Right lobe of liver (tissue), 6 donors: ENCODE data around the gene CTRB1. TPM values are rescaled to one million over a fixed set of nuclear protein-coding genes. Genes with fewer than 3 reads are reported as not detected.
A peak's percentile ranks its signal among the peaks of the same experiment; 100 is the strongest.

Experiments
- ATAC-seq, 4 donors: fragments of 200-7000 bp; cut with Tn5 transposase; one replicate each; pipeline ENCODE4 v1.9.1; 2020; ENCODE audit warnings: mild to moderate bottlenecking in 4 of 4, moderate library complexity in 4 of 4
- DNase-seq, 3 donors: peaks; one replicate each; pipeline ENCODE4 v3.0.0-alpha.2; 2020
- H3K27ac ChIP-seq, 3 donors: fragments of 200-600 bp; one replicate each; pipeline ENCODE4 v1.8.0; 2022
- H3K27me3 ChIP-seq, 2 donors: fragments of 200-600 bp; one replicate each; pipeline ENCODE4 v1.8.0; 2022
- H3K36me3 ChIP-seq, 4 donors: fragments of 200-600 bp; sonication (generic) in 1 of 4; one replicate each; pipeline versions ENCODE4 v1.5.1 to v1.8.0; 2017 to 2022; ENCODE audit warnings: control low read depth in 1 of 4
- H3K4me1 ChIP-seq, 4 donors: fragments of 200-600 bp; sonication (generic) in 1 of 4; one replicate each; pipeline versions ENCODE4 v1.5.1 to v1.8.0; 2017 to 2022; ENCODE audit warnings: control low read depth in 1 of 4
- H3K4me3 ChIP-seq, 3 donors: fragments of 200-600 bp; one replicate each; pipeline ENCODE4 v1.8.0; 2022
- H3K9me3 ChIP-seq, 4 donors: fragments of 200-600 bp; sonication (generic) in 1 of 4; one replicate each; pipeline versions ENCODE4 v1.5.1 to v1.8.0; 2017 to 2022; ENCODE audit warnings: control low read depth in 1 of 4
- POLR2A ChIP-seq: fragments of 450-650 bp; IDR thresholded peaks from one replicate; pipeline ENCODE4 v1.6.1; 2017; ENCODE audit warnings: antibody characterized with exemption, mild to moderate bottlenecking
- WGBS: methylation state at CpG from one replicate; pipeline ENCODE4 v1.1.6; 2018; ENCODE audit warnings: low coverage, low lambda C conversion rate; ENCODE audit not compliant: insufficient coverage; ENCODE audit errors: missing lambda C conversion rate; 5-methylcytosine and 5-hydroxymethylcytosine counted together
- intact Hi-C, 2 donors: fragments of 100-400 bp; cut with DNase I; formaldehyde crosslinking; loops; one replicate each; pipeline versions ENCODE4 v1.11.2 to v1.14.1; 2022
- total RNA-seq, 6 experiments: library from RNA; depleted of rRNA in 2 of 6; stranded (reverse); fragments of >200 nt in 2 of 6; fragmentation: NEBNext Ultra II Directional in 3 of 6; extraction: Animal tissue kit (Norgen Biotek cat#: 25700) in 3 of 6; gene quantifications; one replicate each; pipeline versions ENCODE4 v1.1.0 to v1.2.4, GENCODE V29; 2016 to 2023
- TF ChIP-seq, protein P1 (sequence below), 4 donors: fragments of 200-600 bp in 3 of 4; fragments of 450-650 bp in 1 of 4; IDR thresholded peaks; one replicate each; pipeline versions ENCODE4 v1.5.1 to v1.8.0; 2016 to 2022; ENCODE audit warnings: antibody characterized with exemption in 4 of 4, mild to moderate bottlenecking in 2 of 4
- donor health status: DM: no; HTN: yes; CAD: no.
- donor health status: DM: no; HTN: no; CAD: no.
- donor health status: DM: no; HTN: no; CAD: no.
- donor health status: DM: no; HTN: yes; CAD: no.
- donor health status: DM: no; HTN: yes; CAD: no.

CTRB1 gene
- total RNA-seq, 6 experiments from 2014 or later, result not detected

DNA sequence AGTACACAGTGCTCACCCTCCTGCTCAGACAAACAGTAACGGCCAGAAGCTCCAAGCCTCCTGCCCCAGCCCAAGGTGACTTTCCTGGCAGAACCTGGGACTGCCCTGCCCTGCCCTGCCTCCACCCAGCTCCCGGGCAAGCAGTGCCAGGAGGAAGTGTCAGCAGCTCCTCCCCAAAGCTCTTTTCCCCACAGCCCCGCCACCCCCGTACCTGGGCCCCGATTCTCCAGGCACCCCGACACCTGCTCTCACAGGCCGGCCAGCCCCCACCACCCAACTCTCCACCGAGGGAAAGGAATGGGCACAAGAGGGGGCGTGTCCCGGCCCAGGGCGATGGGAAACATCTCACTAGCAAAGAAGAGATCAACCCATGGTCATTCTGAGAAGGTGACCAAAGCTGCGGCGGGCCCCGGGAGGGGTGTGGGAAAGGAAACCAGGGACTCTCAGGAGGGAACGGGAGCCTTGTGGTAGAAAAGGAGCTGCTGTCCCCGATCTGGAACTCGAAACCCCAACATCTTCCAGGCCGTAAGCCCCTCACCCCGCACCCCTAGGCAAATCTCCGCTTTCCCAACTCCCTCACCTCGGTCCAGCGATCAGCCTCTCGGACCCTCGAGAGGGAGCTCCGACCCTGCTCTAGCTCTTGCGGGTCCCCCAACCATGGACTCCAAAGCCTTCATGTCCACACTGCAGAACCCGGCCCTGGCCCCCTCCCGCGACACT is 31.5 kb downstream of the CTRB1 start:
- Histone ChIP-seq H3K36me3 (no peaks in the 10 kb centered on the region), H3K4me1 (peaks cover 0 to 53% (median 25%) of the 10 kb centered on the region in 4 donors), H3K27me3 (no peaks in the 10 kb centered on the region), H3K9me3 (no peaks in the 10 kb centered on the region), H3K27ac (peak overlapping the region; percentile 60 to 87 (median 75)), H3K4me3 (peak overlapping the region; percentile 81 to 89 (median 87))
- intact Hi-C loops, result no loop called here
- ATAC-seq (peak; percentile 28 to 51 (median 34)), DNase-seq (peak; percentile 74 to 80 (median 78))
- 0% methylated on average over 14 of the region's 29 CpGs for WGBS
- TF ChIP-seq POLR2A, result no peak
- TF ChIP-seq, protein P1, sequence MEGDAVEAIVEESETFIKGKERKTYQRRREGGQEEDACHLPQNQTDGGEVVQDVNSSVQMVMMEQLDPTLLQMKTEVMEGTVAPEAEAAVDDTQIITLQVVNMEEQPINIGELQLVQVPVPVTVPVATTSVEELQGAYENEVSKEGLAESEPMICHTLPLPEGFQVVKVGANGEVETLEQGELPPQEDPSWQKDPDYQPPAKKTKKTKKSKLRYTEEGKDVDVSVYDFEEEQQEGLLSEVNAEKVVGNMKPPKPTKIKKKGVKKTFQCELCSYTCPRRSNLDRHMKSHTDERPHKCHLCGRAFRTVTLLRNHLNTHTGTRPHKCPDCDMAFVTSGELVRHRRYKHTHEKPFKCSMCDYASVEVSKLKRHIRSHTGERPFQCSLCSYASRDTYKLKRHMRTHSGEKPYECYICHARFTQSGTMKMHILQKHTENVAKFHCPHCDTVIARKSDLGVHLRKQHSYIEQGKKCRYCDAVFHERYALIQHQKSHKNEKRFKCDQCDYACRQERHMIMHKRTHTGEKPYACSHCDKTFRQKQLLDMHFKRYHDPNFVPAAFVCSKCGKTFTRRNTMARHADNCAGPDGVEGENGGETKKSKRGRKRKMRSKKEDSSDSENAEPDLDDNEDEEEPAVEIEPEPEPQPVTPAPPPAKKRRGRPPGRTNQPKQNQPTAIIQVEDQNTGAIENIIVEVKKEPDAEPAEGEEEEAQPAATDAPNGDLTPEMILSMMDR (IDR thresholded peaks at IDR 0.05), result no peak

DNA sequence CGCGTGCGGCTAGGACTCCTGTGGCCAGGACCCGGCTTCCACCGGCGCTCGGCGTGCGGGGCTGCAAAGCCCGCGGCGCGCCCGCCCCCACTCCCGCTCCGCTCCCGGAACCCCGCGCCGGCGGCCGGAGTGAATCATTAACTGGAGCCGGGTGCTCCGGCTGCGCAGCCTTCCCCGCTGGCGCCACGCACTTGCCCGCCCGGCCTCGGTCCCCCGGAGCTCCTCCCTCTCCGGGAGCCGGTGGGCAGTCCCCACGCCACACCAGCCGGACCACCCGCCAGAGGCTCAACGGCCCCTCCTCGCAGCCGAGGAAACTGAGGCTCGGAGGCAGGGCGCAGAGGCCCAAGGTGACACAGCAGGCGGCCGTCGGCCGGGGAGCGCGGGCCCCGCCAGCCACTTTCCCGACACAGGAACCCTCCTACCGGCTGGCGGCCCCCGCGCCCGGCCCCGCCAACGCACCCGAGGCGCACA is 32.1 kb downstream of the CTRB1 start:
- peak overlapping the region; percentile 60 to 87 (median 75) for H3K27ac ChIP-seq
- H3K27me3 ChIP-seq, result no peaks in the 10 kb centered on the region
- TF ChIP-seq POLR2A, result no peak
- 0% methylated on average over 6 of the region's 59 CpGs for WGBS
- peaks cover 0 to 47% (median 22%) of the 10 kb centered on the region in 4 donors for H3K4me1 ChIP-seq
- H3K4me3 ChIP-seq, result peak overlapping the region; percentile 81 to 89 (median 87)
- ATAC-seq (peak; percentile 40 to 72 (median 70)), DNase-seq (peak; percentile 74 to 81 (median 80))
- H3K9me3 ChIP-seq, result no peaks in the 10 kb centered on the region
- intact Hi-C loops, result no loop called here
- no peaks in the 10 kb centered on the region for H3K36me3 ChIP-seq

DNA sequence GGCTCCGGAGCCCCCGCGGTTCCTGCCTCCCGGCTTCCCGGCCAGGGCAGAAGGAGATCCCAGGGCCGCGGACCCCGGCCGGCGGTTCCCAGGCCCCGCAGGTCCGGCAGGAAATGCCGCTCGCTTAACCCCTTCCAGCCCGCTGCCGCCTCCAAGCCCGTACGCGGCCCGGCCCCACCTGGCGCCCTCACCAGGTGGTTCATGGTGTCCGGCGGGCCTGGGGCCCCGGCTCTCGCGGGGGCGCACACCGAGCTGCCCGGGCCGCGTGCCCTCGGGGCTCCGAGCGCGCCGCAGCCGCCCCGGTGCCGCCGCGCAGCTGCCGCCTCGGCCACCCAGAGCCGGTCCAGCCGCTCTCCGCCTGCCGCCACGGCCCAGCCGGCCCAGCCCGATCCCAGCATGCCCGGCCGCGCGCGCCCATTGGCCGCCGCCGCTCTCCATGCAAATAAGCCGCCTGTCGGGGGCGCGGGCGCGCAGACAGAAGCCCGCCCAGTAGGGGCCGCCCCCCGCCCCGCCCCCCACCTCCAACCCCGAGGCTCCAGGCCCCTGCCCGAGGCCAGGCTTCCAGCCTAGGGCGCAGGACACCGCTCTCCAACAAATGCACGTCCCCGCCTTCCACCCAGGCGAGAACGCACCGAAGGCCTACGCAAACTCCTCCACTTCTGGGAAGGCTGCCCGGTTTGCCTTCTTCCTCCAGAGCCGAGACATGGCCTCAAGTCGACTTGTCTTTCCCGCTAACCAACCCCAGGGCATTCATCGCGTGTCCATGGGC is 32.7 kb downstream of the CTRB1 start, which contains the start of gene BCAR1:
TSS of gene BCAR1 (minus strand) at position 345 of the 769 bp plus-strand sequence. CDS start at position 203, 142 bp downstream.
- peak; percentile 93 to 94 (median 93) for DNase-seq

DNA sequence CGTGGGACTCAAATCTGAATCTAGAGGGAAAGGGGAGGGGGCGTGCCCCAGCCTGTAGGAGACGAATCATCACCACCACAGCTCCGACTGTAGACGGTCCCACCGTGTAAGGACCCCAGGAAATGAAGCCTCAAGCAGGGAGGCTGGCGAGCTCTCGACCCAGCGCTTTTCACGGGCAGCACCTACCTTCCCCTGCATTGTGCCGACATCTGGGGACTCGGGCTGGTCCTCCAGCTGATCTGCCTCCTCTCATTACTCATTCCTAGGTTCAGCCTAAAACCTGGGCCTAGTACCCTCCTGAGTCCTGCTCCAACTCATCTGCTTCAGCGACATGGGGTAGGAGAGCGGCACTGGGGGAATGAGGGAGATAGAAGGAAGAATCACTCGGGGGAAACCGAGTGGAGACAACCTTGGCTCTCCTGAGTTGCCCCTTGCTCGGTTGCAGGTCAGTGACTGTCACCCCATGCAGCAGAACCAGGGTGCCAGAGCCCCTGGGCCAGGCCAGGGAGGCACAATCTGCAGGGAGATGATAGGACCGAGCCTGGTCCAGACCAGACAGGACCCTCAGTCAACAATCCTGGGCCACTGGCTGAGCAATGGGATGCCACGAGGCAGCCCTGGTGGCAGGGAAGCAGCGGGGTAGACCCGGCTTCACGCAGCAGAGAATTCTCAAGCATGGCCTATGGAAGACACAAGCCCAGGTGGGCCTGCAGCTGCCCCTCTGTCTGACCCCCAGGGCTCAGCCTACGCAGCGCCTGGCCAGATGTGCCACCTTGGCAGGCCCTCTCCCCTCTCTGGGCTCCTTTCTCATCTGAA is 33.5 kb downstream of the CTRB1 start:
- H3K27me3 ChIP-seq, result no peaks in the 10 kb centered on the region
- H3K9me3 ChIP-seq, result no peaks in the 10 kb centered on the region
- TF ChIP-seq POLR2A, result no peak
- TF ChIP-seq, protein P1 (IDR thresholded peaks at IDR 0.05), result no peak
- peak overlapping the region in 2 of 3 donors; percentile 11 to 89 for H3K4me3 ChIP-seq
- WGBS, result 57% methylated on average over 12 of the region's 24 CpGs
- intact Hi-C loops, result no loop called here
- H3K4me1 ChIP-seq, result peaks cover 0 to 54% (median 23%) of the 10 kb centered on the region in 4 donors
- ATAC-seq, result no peak
- H3K27ac ChIP-seq, result peak overlapping the region; percentile 54 to 75 (median 54)
- DNase-seq, result no peak
- H3K36me3 ChIP-seq, result no peaks in the 10 kb centered on the region

More for the DNA sequence above, 32.7 kb downstream of the CTRB1 start, which contains the start of gene BCAR1:
- WGBS, result 13% methylated on average over 12 of the region's 84 CpGs
- ATAC-seq, result peak; percentile 65 to 87 (median 83)
- Histone ChIP-seq H3K4me3 (peak within 1 kb of the TSS; percentile 81 to 89 (median 87)), H3K36me3 (no peaks in the 10 kb centered on the region), H3K4me1 (peaks cover 0 to 48% (median 20%) of the 10 kb centered on the region in 4 donors), H3K27me3 (no peaks in the 10 kb centered on the region), H3K9me3 (no peaks in the 10 kb centered on the region), H3K27ac (peak within 1 kb of the TSS; percentile 60 to 87 (median 75))
- TF ChIP-seq, protein P1 (IDR thresholded peaks at IDR 0.05), result peak in 3 of 4 donors; percentile 13 to 42 (median 28)
- peak; percentile 95 for TF ChIP-seq POLR2A
- intact Hi-C loops, result no loop called here
